GM18858 (cell line): ENCODE measurements around the gene NTN4.
"Not testable (repeated sequence)": the region's sequence is repeated elsewhere in the genome, so short reads cannot be mapped to it uniquely, and the experiment has no call there.

Experiments used
- ATAC-seq: cut with Tn5 transposase; IDR thresholded peaks from one replicate; pipeline ENCODE4 v1.9.1; 2021; ENCODE audit not compliant: unreplicated experiment

NTN4 gene

DNA sequence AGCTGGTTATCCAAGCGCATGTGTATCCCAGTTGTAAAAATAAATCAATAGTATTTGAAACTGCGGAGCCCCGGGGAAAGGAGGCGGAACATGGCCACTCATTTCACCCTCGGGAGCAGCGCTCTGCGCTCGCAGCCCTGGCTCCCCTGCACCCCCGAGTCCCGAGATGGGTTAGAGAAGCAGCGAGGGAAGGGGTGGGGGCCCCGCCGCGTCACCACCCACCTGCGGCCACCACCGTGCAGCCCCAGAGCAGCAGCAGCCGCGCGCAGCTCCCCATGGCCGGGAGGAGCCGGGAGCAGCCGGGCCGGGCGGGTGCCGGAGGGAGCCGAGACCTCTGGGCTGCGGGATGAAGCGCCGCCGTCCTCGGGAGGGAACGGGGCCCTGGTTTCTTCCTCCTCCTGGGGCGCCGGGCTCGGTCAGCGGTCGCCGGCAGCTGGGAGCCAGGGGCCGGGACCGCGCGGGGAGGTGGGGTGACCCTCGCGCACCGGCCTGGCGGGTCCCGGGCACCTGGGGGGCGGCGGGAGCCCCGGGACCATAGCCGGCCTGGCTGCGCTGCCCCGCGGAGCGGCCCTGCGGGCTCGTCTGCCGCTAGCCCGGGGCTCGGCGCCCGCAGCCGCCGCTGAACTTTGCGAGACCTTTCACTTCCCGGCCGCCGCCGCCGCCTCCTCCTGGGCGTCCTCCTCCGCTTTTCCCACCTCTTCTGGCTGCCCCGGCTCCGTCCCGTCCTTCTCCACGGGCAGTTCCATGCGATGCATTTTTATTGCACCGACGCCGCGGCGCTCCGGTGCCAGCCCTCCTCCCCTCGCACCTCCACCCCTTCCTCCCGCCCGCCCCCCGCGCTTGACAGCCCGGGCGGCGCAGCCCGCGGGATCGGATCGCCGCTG lies at the start of gene NTN4:
Gene NTN4, minus strand, starts transcription at position 732 of the 884 bp plus-strand sequence. Its CDS starts 455 bp downstream, at position 277.
- ATAC-seq: no peak

DNA sequence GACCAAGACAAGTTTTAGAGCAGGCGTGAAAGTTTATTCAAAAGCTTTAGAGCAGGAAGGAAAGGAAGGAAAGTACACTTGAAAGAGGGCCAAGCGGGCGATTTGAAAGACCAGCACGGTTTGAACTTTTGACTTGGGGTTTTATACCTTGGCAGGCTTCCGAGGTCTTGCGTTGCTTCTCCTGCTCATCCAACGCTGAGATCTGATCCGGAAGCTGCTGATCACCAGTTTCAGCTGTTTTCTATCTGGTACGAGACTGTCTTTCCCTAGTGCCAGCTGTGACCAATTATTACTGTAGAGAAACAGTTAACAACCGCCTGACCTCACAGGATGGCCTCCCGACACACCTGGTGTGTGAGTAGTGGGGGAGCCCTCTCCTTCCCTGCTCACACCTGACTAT lies 47.6 kb upstream of the NTN4 start:
- ATAC-seq: no peak

GRCh38 chr12:95837240-95838038 lies 46.9 kb upstream of the NTN4 start:
- no peak for ATAC-seq

GRCh38 chr12:95836630-95837239 lies 46.2 kb upstream of the NTN4 start:
- no peak for ATAC-seq

DNA sequence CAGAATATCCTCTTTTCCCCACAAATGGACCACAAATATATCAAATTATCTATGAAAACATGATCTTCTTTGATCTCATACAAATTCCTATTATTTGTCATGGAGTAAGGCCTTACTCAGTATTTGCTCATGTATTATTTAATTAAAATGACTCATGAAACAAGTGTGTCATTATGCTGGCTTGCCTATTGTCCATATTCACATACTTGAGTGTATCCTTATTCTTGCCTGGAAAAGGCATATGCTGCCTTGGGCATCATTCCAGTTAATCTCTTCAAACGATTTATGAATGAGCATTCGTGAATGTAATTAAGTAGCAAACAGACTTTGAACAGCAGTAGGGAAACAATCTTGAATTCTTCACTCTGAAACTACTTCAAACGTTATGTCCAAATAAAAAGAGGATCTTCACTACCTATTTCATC lies 45.6 kb upstream of the NTN4 start:
- no peak for ATAC-seq

DNA sequence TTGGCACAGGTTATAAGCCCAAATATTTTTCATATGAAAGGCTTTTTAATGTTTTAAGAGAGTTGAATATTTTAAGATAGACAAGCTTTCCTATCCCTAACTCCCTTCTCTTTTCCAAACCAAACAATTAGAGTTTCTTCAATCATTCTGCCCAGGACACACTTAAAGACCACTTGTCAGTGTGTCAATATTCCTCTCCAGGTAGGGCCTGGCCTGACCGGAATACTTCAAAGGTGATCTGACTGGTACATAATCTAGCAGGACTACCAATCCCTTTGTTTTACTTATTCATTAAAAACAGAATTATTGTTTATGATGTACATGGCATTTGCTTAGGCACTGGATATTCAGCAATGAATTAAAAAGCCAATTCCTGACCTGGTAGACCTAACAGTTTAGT lies 44.0 kb upstream of the NTN4 start:
- no peak for ATAC-seq

DNA sequence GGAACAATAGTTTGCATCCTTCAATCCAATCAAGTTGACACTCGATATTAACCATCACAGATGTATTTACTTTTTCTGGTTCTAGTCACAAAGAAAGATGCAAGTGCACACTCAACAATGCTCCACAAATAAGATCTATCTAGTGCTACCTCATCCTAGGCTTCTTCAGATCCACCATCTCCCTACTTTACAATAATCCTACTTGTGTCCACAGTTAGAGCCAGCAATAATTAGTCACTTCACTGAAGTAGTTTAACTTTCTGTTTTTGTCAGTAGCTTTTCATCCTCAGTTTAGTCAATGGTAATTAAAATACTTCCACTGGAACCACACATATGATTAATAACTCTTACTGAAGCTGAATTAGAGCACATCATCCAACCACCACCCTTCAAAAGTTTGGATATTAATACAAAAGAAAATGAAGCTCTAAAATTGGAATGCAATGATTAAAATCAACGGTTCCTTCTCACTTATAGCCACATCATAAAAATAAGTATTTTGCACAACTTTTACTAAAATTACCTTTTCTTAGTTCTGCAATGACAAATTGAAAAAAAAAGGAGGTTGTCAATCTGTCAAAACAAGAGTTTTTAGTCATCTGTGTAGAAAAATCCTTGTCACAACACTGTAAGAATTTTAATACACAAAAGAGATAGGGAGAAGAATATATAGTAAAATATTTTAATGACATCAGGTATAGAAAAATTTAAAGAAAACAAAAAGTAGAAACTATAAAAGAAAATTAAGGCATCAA lies 39.9 kb upstream of the NTN4 start:
- ATAC-seq: no peak

DNA sequence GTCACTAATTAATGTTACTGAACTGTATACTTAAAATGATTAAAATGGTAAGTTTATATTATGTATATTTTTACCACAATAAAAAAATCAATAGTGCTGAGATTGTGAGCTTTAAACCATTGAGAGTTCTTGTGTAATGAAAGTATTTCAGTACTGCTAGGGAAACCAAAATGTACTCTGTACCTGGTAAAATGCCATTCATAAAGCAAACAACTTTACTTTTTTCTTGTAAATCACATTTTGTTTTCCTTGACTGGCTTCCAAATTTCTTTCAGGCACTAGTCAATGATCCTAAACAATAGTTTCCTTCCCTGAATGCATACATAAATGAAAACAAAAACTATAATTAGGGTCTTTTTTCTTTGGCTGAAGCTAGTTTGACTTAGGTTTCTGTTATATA lies 38.8 kb upstream of the NTN4 start:
- ATAC-seq: no peak

GRCh38 chr12:95820096-95820703 lies 29.6 kb upstream of the NTN4 start:
- ATAC-seq: no peak

DNA sequence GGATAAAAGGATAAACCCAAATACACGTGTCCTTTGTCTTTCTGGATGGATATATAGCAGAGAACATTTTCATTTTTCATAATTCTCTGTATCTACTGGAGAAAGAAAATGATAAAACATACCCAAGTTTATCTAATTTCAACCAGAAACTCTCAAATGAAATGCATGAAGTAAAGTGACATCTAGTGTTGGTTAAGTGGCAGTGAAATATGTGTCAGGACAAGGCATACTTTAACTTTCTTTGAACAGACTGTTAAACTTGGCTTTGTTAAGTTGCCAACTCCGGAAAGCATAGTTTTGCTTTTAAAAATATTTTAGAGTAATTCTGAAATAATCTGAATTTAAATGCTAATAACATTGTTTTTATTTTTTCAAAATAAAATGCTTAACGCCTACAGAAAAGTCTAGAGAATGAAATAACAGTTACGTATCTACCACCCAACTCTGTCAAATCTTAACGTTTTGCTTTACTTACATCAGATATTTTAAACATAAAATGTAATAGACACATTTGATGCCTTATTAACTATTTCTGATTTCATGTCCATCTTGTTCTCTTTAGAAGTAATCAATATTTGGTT lies 25.2 kb upstream of the NTN4 start:
- no peak for ATAC-seq

DNA sequence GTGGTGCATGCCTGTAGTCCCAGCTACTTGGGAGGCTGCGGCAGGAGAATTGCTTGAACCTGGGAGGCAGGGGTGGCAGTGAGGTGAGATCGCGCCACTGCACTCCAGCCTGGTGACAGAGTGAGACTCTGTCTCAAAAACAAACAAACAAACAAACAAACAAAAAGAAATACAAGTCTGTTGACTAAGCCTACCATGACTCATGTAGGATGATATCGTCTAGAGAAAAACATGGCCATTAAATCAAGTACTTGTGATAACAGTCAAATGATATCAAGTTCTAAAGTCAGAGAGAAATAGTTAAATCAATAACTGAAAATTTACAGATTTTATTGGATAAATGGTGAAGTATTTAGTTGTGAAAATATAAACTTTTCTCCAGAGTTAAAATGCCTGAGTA lies 21.6 kb upstream of the NTN4 start:
- not testable (repeated sequence) for ATAC-seq

GRCh38 chr12:95810411-95810810 lies 19.8 kb upstream of the NTN4 start:
- ATAC-seq: no peak

DNA sequence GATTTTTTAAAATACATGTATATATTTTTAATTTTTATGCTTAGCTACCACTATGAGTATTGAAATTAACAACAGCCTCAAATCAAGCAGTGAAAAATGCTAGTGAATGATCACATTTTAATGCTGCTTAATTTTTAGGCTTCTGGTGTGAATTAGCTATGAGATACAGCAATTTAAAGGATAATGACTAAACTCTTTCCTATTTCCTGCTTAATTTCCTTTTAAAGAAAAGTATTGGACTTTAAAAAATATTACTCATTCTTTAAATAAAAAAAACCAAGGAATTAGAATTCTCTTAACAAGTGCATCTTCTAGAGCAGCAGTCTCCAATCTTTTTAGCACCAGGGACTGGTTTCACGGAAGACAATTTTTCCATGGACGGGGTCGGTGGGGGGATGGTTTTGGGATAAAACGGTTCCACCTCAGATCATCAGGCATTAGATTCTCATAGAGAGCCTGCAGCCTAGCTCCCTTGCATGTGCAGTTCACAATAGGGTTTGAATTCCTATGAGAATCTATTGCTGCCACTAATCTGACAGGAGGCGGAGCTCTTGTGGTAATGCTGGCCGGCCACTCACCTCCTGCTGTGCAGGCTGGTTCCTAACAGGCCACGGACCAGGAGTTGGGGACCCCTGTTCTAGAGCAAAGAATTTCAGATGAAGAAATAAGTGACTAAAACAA lies 18.6 kb upstream of the NTN4 start:
- no peak for ATAC-seq

DNA sequence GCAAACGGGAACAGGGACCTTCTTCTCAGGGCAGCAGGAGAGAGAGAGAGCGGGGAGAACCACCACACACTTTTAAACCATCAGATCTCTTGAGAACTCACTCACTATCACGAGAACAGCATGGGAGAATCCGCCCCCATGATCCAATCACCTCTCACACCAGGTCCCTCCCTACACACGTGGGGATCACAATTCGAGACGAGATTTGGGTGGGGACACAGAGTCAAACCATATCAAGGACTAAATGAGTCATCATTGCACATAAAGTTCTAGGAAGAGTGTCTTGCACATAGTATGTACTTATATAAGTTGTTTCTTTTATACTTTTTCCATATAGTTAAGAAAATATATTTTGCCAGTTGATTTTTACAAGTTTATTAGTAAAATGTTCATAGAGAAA lies 17.6 kb upstream of the NTN4 start:
- no peak for ATAC-seq

GRCh38 chr12:95805864-95806671 lies 15.5 kb upstream of the NTN4 start:
- ATAC-seq: no peak

DNA sequence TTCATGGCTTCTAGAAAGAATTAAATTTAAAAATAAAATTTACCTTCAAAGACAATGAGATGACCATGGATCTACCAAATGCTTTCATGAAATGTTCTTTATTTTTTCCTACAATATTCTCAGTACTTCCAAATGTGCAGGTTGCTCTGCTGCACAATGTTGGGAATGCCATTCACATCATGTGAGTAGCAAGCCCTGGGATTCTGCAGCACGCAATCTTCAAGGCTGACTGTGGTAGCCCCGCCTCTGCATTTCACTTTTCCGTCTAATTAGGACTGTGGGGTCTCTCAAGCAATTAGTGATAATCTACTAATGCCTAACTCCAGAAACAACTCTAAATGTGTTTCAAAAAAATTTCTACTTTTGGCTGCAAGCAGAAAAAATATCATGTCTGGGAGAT lies 13.7 kb upstream of the NTN4 start:
- ATAC-seq: no peak

- ATAC-seq: no peak
Observed at GRCh38 chr12:95803817-95804216, 13.3 kb upstream of the NTN4 start.

GRCh38 chr12:95802482-95803270 lies 12.1 kb upstream of the NTN4 start:
- no peak for ATAC-seq
